Activated CD4-positive, alpha-beta T cell treated with anti-CD3 and anti-CD28 coated beads, Interleukin-2, amount 50 U/mL, for 16 hours (primary cell): ENCODE results near the gene PSMB8.
A peak's percentile ranks its signal among the peaks of the same experiment; 100 is the strongest.

Source experiments
- DNase-seq: peaks from one replicate; pipeline ENCODE4 v3.0.0-alpha.2; 2020

The PSMB8 gene

DNA sequence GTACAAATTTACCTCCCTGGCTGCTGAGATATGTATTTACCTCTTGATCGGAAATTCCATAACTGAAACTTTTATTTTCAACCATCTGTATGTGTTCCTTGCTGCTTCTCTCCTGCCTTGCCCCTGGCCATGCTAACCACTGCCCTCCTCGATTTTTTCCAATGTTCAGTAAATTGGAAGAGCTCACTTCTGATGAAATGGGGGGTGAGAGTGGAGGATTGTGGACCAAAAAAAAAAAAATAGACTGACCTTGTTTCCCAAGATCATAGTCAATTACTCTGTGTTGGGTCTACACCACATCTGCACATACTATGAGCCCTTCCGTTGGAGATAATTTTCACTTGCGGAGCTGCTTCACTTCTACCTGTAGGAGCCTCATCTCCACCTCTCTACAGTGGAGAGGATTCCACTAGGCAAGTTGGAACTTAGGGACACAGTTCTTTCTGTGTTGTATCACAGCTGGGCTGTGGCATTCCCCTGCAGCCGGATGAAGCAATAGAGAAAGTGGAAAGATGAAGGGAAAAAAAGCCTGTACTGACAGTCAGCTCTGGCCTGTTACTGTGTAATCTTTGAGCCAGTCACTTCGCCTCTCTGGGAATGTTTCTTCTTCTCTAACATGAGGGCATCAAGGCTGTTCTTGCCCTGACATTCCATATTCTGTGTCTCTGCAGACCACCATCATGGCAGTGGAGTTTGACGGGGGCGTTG lies 11.8 kb upstream of the PSMB8 start:
- DNase-seq, result no peak

DNA sequence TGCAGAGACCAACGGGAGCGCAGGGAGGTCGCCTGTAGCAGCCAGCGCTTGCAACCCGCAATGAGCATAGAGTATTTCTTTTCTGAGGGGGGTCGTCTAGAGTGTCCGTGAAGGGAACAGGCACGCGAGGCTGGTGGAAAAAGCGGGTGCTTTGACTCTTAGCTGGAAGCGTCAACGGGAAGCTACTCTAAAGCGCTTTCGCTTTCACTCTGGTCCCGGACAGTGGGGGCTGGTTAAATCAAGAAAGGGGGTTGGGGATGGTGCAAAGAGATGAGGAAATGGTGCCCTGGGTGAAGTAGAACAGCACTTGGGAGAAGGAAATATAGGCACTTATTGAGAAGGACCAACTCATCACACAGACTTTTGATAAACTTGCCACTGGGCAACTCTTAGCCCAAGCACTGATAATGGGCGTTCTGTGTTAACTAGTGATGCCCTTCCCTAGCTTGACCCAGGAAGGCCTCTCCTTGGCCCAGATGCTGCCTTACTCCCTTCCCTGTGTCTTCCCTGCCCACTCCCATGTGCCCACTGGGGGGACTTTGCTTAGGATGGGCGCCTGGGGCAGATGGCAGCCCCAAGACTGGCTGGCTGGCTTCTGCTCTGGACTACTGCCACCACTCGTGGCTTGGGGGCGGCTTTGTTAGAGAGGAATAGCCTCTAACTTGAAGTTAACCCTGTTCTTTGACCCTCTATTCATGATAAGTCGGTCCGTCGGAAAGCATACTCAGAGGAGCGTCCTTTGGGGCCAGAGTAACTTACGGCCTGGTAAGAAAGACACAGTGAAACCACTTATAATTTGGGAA lies 10.7 kb upstream of the PSMB8 start:
- DNase-seq, result peak; percentile 70

DNA sequence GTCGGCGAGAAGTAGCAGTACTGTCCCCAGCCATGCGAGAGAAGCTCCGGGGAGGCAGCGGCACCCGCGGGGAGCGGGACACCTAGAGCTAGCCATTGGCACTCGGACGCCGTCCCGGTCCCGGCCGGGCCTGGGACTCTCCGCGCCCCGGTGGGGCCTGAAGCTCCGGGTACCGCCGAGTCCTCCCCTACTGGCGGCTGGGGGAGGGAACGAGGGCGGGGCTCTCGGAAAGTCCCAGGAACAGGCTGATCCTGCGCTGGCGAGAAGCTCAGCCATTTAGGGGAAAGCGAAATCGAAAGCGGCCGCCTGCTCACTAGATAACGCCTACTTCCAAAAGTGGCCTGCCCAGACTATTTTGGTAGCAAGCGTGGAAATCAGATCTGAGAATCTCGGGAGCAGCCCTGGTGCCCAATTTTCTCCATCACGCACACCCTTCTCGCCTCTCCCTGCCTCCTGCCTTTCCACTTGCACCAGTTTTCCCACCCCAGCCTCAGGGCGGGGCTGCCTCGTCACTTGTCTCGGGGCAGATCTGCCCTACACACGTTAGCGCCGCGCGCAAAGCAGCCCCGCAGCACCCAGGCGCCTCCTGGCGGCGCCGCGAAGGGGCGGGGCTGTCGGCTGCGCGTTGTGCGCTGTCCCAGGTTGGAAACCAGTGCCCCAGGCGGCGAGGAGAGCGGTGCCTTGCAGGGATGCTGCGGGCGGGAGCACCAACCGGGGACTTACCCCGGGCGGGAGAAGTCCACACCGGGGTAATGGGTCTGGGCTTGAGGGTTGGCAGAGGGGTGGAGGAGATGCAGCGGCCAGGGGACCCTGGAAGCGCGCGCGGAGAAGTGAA lies 9.9 kb upstream of the PSMB8 start, which contains the start of the genes PSMB9 and TAP1:
TSS of gene PSMB9 (plus strand) at position 652 of the 835 bp plus-strand sequence. CDS start at position 690, 38 bp downstream.
TSS of gene TAP1 (minus strand) at position 164 of the 835 bp plus-strand sequence. CDS start at position 96, 68 bp downstream.
- peak; percentile 96 for DNase-seq

- DNase-seq, result no peak
Measured at GRCh38 chr6:32852844-32853540, 9.1 kb upstream of the PSMB8 start.

GRCh38 chr6:32852018-32852843 lies 8.4 kb upstream of the PSMB8 start:
- DNase-seq, result no peak

GRCh38 chr6:32851025-32851424 lies 7.2 kb upstream of the PSMB8 start:
- no peak for DNase-seq

DNA sequence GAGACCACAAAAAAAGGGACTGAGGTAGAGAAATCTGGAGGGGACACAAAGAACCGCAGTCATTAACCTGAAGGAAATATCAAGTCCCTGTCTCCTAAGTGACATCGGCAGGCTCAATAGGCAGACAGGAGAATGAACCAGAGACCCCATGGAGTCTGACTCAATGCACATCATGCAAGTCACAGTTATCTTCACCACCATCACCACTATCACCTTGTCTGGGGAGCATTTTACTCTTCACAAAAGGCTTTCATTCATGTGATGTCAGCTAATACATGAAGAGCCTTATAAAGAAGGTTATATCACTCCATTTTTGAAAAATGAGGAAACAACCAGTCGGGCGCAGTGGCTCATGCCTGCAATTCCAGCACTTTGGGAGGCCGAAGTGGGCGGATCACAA lies 5.3 kb upstream of the PSMB8 start:
- no peak for DNase-seq

DNA sequence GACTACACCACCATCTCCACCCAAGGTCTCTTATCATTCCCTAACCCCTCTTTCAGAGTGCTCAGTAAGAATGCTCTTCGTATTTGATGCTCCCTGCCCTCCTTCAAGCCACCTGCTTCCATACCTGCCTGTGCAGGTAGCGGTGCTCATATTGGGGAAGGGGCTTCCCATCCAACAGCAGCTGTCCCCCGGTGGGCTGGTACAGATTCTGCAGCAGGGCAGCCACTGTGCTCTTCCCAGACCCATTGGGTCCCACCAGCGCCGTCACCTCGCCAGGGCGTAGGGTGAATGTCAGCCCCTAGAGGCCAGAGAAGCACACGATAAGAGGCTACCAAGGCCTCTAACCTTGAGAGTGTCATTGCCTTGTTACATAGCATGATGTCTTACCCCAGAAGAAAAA lies 3.9 kb upstream of the PSMB8 start:
- no peak for DNase-seq

DNA sequence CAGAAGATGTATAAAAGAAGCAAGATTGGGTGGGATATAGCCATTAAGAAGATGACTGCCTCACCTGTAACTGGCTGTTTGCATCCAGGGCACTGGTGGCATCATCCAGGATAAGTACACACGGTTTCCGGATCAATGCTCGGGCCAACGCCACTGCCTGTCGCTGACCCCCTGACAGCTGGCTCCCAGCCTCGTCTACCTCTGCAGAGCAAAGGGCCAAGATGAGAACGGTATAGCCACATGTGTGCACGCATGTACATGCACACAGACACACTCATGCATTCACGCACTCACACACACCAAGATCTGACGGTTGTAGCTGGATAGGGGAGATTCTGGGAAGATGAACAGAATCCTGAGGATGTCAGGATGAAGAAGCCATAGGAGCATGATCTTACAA lies 3.2 kb upstream of the PSMB8 start:
- DNase-seq, result no peak

DNA sequence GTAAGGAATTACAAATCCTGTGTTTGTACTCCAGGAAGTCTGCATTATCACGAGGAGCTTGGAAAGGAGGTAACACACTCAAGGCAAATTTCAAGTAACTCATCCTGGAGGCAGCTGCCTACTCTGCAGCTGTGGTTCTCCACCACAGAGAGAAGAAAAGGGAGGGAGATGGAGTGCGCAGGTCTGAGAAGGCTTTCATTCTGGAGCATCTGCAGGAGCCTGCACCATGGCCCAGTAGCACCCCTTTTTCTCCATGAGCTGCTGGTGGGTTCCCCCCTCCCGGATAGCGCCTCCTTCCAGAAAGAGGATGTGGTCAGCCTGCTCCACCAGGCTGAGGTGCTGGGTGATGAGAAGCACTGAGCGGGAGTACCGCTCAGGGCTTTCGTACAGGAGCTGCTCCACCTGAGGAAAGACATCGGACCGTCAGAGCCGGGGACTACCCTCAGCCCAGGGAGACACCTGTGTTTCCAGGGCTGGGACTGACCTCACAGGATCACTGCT lies 1.6 kb upstream of the PSMB8 start:
- peak; percentile 73 for DNase-seq

GRCh38 chr6:32844839-32845383 lies 1.1 kb upstream of the PSMB8 start:
- no peak for DNase-seq

DNA sequence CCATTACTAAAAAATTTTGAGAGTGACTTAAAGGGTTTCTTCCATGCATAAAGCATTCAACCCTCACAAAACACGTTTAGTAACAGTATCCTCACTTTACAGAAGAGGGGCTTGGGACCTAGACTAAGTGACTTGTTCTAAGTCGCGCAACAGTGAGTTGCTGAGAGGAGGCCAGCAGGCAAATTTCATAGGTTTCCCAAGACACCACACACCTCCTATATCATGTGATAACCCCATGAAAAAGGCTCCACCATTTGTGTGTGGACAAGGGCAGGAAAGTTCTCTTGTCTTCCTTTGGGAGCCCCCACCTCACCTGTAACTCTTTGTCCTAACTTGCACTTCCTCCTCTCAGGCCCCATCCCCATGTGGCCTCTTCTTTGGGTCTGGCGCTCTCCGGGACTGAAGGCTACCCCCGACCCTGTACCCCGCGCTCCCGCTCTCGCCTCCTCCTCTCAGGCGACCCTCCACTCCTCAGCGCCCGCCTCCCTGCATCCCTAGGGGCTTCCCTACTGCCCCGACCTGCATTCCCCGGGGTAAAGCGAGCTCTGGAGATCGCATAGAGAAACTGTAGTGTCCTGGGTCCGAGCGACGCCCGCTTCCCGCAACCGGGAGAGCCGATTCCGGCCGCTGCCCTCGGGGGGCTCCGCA lies 392 bp downstream of the PSMB8 start:
- DNase-seq, result no peak

DNA sequence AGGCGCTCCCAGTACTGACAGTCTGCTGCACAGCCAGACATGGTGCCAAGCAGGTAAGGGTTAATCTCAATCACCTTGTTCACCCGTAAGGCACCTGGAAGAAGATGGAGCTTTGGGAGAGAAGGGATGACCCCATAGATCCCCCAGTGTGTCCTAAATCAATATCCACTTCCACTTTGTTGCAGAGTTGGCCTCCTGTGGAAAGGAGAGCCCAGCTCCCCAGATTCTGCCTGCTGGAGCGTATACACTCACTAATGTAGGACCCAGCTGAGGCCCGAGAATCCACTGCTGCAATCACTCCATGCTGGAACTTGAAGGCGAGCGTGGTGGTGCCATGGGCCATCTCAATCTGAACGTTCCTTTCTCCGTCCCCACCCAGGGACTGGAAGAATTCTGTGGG lies 1.2 kb downstream of the PSMB8 start:
- no peak for DNase-seq

- no peak for DNase-seq
Measured at GRCh38 chr6:32842021-32842650, 1.7 kb downstream of the PSMB8 start.

- DNase-seq, result peak; percentile 89
Measured at GRCh38 chr6:32840604-32841246, 3.1 kb downstream of the PSMB8 start.

DNA sequence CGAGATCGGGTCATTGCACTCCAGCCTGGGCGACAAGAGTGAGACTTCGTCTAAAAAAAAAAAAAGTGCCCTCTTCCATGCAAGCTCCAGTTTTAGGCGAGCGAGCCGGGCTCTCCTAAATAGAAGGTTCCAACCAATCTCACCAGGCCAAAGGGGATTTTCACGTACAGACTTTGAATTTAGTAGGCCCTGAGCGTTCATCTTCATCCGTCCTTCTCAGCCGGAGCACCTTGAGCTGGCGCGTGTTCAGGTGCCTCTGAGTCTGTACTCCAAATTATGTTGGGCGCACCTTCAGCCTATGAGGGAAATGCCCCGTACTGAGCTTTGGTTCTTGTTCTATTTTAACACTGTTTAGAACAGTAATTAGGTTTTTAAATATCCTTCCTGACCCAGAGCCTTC lies 4.5 kb downstream of the PSMB8 start:
- no peak for DNase-seq

DNA sequence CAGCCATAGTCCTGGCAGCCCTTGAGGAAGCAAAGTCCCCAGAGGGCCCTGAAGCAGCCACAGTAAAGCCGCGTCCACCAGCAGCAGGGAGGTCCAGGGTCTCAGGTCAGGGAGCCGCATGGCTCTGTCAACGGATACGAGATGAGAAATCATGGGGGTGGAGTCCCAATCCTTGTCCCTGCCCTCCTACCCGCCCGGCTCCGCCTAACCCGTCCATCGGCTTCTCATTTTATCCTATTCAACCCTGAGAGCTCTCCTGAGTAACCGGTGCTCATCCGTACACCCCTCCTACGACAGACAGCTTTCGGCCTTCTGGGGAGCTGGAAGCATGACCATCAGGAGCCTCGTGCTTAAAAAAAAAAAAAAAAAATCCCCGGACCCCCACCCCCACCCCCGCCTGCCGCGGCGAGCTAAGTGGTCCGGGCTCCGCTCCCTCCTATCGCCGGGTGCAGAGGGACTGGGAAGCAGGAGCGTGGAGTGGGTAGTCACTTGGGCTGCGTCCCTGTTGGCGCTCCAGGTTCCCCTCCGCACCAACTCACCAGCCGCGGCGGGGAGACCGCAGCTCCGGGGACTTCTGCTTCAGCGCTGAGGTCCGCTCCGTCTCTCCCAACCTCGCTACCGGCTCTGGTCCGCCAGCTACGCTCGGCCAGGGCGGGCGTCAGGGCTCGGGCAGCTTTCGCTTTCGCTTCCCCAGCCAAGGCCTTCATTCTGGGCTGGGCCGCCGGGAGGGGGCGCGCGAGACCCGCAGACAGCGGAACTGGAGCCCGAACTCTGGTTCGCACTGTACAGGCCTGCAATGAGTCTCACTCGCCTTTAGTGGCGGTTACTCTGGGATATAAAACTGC lies 5.5 kb downstream of the PSMB8 start, which contains the start of gene TAP2:
TSS of gene TAP2 (minus strand) at position 626 of the 845 bp plus-strand sequence. CDS start at position 120, 506 bp downstream.
- peak; percentile 98 for DNase-seq

DNA sequence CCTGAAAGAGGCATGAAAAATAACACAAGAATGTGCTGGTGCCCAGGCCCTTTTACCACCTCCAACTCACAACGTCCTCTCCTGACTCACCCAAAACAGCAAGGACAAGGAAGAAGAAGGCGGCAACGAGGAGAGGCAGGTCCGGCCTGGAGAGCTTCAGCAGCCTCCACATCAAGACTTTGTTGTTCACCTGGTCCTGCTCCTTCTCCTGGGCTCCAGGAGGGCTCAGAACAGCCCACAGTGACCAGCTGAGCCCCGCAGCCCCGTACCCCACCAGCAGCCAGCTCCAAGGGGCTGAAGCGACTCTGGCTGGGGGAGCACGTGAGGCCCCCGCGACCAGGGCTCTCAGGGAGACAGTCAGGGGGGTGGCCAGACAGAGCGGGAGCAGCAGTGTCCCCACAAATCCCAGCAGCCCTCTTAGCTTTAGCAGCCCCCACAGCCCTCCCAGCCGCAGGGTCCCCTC lies 6.2 kb downstream of the PSMB8 start:
- DNase-seq, result no peak
